DMS53 (cell line): Measurements from ENCODE around the gene C9orf57.
"Not testable (repeated sequence)": the region's sequence is repeated elsewhere in the genome, so short reads cannot be mapped to it uniquely, and the experiment has no call there.

Source experiments
- DNase-seq: peaks from one replicate; lab custom pipeline; 2025; lab: John Stamatoyannopoulos, UW

Gene C9orf57

GRCh38 chr9:72023596-72023995, 36.8 kb downstream of the C9orf57 start:
- no peak for DNase-seq

- DNase-seq = peak; percentile 88
These were observed 37.6 kb downstream of the C9orf57 start for GRCh38 chr9:72022841-72023240.

GRCh38 chr9:72013292-72013760, 47.1 kb downstream of the C9orf57 start:
- peak; percentile 3 for DNase-seq

DNA sequence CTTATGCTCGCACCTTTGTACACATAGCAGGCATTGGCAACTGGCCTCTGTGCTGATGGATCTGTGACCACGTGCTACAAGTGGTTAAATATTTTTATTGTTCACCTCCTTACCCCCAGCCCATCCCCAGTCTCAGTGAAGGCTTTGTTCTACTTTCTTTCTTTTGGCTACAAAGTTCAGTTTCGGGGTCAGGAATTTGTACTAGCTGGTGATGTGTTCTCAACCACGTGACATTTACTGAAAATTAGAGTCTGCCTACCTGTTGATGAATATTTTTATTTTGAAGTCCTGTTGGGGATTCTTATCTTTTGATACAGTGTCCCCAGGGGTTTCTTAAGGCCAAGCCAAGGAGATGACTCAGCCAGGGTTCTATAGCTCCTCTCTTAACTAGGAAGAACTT, 47.8 kb downstream of the C9orf57 start:
- no peak for DNase-seq

DNA sequence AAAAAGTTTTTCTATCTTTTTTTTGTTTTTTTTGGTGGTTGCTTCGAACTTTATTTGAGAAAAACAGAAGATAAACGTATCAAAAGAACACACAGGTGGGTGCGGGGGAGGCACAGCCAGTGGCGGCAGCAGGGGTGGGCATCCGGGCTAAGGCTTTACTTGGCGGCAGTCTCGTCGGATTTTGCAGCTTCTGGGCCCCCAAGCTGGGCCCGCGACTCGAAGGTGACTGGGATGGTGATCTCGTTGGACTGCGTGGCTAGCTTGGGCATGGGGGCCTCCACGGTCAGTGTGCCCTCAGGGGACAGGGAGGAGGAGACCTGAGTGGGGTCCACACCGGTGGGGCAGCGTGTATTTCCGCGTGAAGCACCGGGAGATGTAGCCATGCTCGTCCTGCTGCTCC, 52.7 kb downstream of the C9orf57 start:
- DNase-seq = not testable (repeated sequence)

- DNase-seq = no peak
These were observed 53.9 kb downstream of the C9orf57 start for GRCh38 chr9:72006501-72006900.

GRCh38 chr9:72005451-72005850, 55.0 kb downstream of the C9orf57 start:
- no peak for DNase-seq
